ENCODE measurements around the gene SPDYC.

GRCh38 chr11:65132238-65132987, 37.6 kb upstream of the SPDYC start:
- TF ChIP-seq, protein P1, sequence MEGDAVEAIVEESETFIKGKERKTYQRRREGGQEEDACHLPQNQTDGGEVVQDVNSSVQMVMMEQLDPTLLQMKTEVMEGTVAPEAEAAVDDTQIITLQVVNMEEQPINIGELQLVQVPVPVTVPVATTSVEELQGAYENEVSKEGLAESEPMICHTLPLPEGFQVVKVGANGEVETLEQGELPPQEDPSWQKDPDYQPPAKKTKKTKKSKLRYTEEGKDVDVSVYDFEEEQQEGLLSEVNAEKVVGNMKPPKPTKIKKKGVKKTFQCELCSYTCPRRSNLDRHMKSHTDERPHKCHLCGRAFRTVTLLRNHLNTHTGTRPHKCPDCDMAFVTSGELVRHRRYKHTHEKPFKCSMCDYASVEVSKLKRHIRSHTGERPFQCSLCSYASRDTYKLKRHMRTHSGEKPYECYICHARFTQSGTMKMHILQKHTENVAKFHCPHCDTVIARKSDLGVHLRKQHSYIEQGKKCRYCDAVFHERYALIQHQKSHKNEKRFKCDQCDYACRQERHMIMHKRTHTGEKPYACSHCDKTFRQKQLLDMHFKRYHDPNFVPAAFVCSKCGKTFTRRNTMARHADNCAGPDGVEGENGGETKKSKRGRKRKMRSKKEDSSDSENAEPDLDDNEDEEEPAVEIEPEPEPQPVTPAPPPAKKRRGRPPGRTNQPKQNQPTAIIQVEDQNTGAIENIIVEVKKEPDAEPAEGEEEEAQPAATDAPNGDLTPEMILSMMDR (IDR thresholded peaks at IDR 0.05) = no peak
- no peak for TF ChIP-seq POLR2A (IDR thresholded peaks at IDR 0.05)

All from testis (tissue), 2 donors.